ENCODE results near the gene ABCF2. TPM values are rescaled to one million over a fixed set of nuclear protein-coding genes. Genes with fewer than 3 reads are reported as not detected.

Gene ABCF2
- total and polyA plus RNA-seq, 2 of the 13 experiments (the other 11 are each of a cell fraction or from before 2014, with no cell fraction given), result 16.3 to 42.5 TPM

- intact Hi-C loops (cut with micrococcal nuclease; ENCODE audit: unreplicated experiment), result no loop called here
- no peak for ATAC-seq
- no peak overlapping the region for H3K4me3 ChIP-seq (replicated peaks in 1 of 3; ENCODE audit: insufficient read depth in 1 of 3, low read depth in 2 of 3, low read length in 3 of 3)
- H3K27me3 ChIP-seq (ENCODE audit: control insufficient read depth in 1 of 2, insufficient read depth in 2 of 2, low read length in 2 of 2), result peaks cover 13 to 80% of the 10 kb centered on the region in 2 experiments; a peak in 4 of 5 replicates
- H3K9me3 ChIP-seq (ENCODE audit: low read length), result no peaks in the 10 kb centered on the region
- no peaks in the 10 kb centered on the region for H3K36me3 ChIP-seq (replicated peaks in 1 of 2; ENCODE audit: control insufficient read depth in 1 of 2, insufficient read depth in 2 of 2, low read length in 2 of 2)
- H3K27ac ChIP-seq (ENCODE audit: extremely low read length, insufficient read depth, low read length), result no peak overlapping the region
- no peaks in the 10 kb centered on the region for H4K20me1 ChIP-seq (ENCODE audit: insufficient read depth, low read length)
- POLR2A ChIA-PET, result no interaction called here
- no TSS peak for BruUV-seq (replicated peaks)
- CTCF ChIA-PET (ENCODE audit: low intra/inter-chr PET ratio, low total read pairs), result no interaction called here
- 0% methylated on average over 1 of the region's 7 CpGs for WGBS (ENCODE audit: low lambda C conversion rate)
- no peaks in the 10 kb centered on the region for H3K4me1 ChIP-seq (ENCODE audit: insufficient read depth, low read length)
- no peak for DNase-seq (ENCODE audit: low spot score)
- no peaks in the 10 kb centered on the region for H3K79me2 ChIP-seq (ENCODE audit: insufficient read depth, low read length)
- no peak overlapping the region for H2AFZ ChIP-seq (ENCODE audit: low read length)
- no peak overlapping the region for H3K4me2 ChIP-seq (ENCODE audit: low read depth, low read length)
- TF ChIP-seq JUND (CRISPR knock-in tag; IDR thresholded peaks at IDR 0.05), result no peak
- TF ChIP-seq ZNF547 (CRISPR knock-in tag; IDR thresholded peaks at IDR 0.05), result no peak
- no peak for TF ChIP-seq ZNF333 (CRISPR knock-in tag; IDR thresholded peaks at IDR 0.05; ENCODE audit: borderline replicate concordance)
- no peak for TF ChIP-seq PRPF4 (IDR thresholded peaks at IDR 0.05; ENCODE audit: low read depth, low read length, poor library complexity, severe bottlenecking)
- no peak for TF ChIP-seq ZNF180 (CRISPR knock-in tag; IDR thresholded peaks at IDR 0.05; ENCODE audit: borderline replicate concordance, low read depth)
- TF ChIP-seq FOXO1 (CRISPR knock-in tag; IDR thresholded peaks at IDR 0.05), result no peak
- no peak for TF ChIP-seq NCOA5 (CRISPR knock-in tag; IDR thresholded peaks at IDR 0.05)
- TF ChIP-seq ZNF256 (CRISPR knock-in tag; conservative IDR thresholded peaks at IDR 0.05), result no peak
- no peak for TF ChIP-seq ARNTL (CRISPR knock-in tag; IDR thresholded peaks at IDR 0.05)
- TF ChIP-seq PLRG1 (conservative IDR thresholded peaks at IDR 0.05), result no peak
- TF ChIP-seq HIVEP1 (CRISPR knock-in tag; IDR thresholded peaks at IDR 0.05), result no peak
- TF ChIP-seq ZNF468 (CRISPR knock-in tag; IDR thresholded peaks at IDR 0.05), result no peak
- TF ChIP-seq GMEB2 (CRISPR knock-in tag; IDR thresholded peaks at IDR 0.05; ENCODE audit: low read depth), result no peak
- TF ChIP-seq ZFYVE20 (CRISPR knock-in tag; IDR thresholded peaks at IDR 0.05; ENCODE audit: borderline replicate concordance, low read depth), result no peak
- no peak for TF ChIP-seq PRDM15 (CRISPR knock-in tag; IDR thresholded peaks at IDR 0.05)
- no peak for TF ChIP-seq ZBTB44 (CRISPR knock-in tag; IDR thresholded peaks at IDR 0.05)
- TF ChIP-seq ZNF343 (CRISPR knock-in tag; IDR thresholded peaks at IDR 0.05), result no peak
- TF ChIP-seq ZNF598 (CRISPR knock-in tag; IDR thresholded peaks at IDR 0.05; ENCODE audit: borderline replicate concordance), result no peak
- no peak for TF ChIP-seq DNMT3B (CRISPR knock-in tag; conservative IDR thresholded peaks at IDR 0.05)
- in situ Hi-C loops (cut with HindIII; ENCODE audit: extremely low pct_ligation_motif_present, low pct_unique_long_range_greater_than_20kb), result loop anchor here (10.0 kb wide), 1 partner anchor 111 kb away; no protein-coding TSS in a partner anchor
- FAIRE-seq, result no peak
- H3K9ac ChIP-seq (ENCODE audit: insufficient read depth, low read depth, low read length), result no peak overlapping the region
Measured at GRCh38 chr7:151194188-151194587, 32.8 kb downstream of the ABCF2 start.
